Measurements from ENCODE around the gene USP6NL.
A peak's percentile ranks its signal among the peaks of the same experiment; 100 is the strongest.

The USP6NL gene

GRCh38 chr10:11564741-11565140, 46.7 kb downstream of the USP6NL start:
- TF ChIP-seq POLR2A (IDR thresholded peaks at IDR 0.05; ENCODE audit: low read length) (no peak), GATA1 (IDR thresholded peaks at IDR 0.05; ENCODE audit: low read depth, low read length) (no peak)
- DNase-seq: no peak

GRCh38 chr10:11563936-11564335, 47.5 kb downstream of the USP6NL start:
- no peak for DNase-seq
- TF ChIP-seq GATA1 (IDR thresholded peaks at IDR 0.05; ENCODE audit: low read depth, low read length): no peak
- TF ChIP-seq POLR2A (IDR thresholded peaks at IDR 0.05; ENCODE audit: low read length): no peak

- DNase-seq: no peak
- TF ChIP-seq POLR2A (IDR thresholded peaks at IDR 0.05; ENCODE audit: low read length): no peak
These were observed 48.6 kb downstream of the USP6NL start for GRCh38 chr10:11562888-11563287.

GRCh38 chr10:11560076-11560709, 51.3 kb downstream of the USP6NL start:
- peak in 1 of 2 experiments; percentile 22 for DNase-seq

GRCh38 chr10:11557967-11558366, 53.5 kb downstream of the USP6NL start:
- no peak for TF ChIP-seq GATA1 (IDR thresholded peaks at IDR 0.05; ENCODE audit: low read depth, low read length)
- no peak for TF ChIP-seq POLR2A (IDR thresholded peaks at IDR 0.05; ENCODE audit: low read length)
- no peak for DNase-seq

More at GRCh38 chr10:11560076-11560709, 51.3 kb downstream of the USP6NL start:
- TF ChIP-seq POLR2A (IDR thresholded peaks at IDR 0.05; ENCODE audit: low read length) (no peak), GATA1 (IDR thresholded peaks at IDR 0.05; ENCODE audit: low read depth, low read length) (no peak)

- TF ChIP-seq POLR2A (IDR thresholded peaks at IDR 0.05; ENCODE audit: low read length): no peak
- TF ChIP-seq GATA1 (IDR thresholded peaks at IDR 0.05; ENCODE audit: low read depth, low read length): no peak
These were observed 53.9 kb downstream of the USP6NL start for GRCh38 chr10:11557513-11557912.

GRCh38 chr10:11555556-11555955, 55.9 kb downstream of the USP6NL start:
- TF ChIP-seq GATA1 (IDR thresholded peaks at IDR 0.05; ENCODE audit: low read depth, low read length): no peak
- TF ChIP-seq POLR2A (IDR thresholded peaks at IDR 0.05; ENCODE audit: low read length): no peak

More at GRCh38 chr10:11557513-11557912, 53.9 kb downstream of the USP6NL start:
- no peak for DNase-seq

GRCh38 chr10:11553773-11554381, 57.6 kb downstream of the USP6NL start:
- no peak for DNase-seq
- TF ChIP-seq POLR2A (IDR thresholded peaks at IDR 0.05; ENCODE audit: low read length) (no peak), GATA1 (IDR thresholded peaks at IDR 0.05; ENCODE audit: low read depth, low read length) (no peak)

More at GRCh38 chr10:11555556-11555955, 55.9 kb downstream of the USP6NL start:
- peak in 1 of 2 experiments; percentile 18 for DNase-seq

GRCh38 chr10:11551916-11552602, 59.4 kb downstream of the USP6NL start:
- TF ChIP-seq GATA1 (IDR thresholded peaks at IDR 0.05; ENCODE audit: low read depth, low read length): no peak
- no peak for TF ChIP-seq POLR2A (IDR thresholded peaks at IDR 0.05; ENCODE audit: low read length)

GRCh38 chr10:11551104-11551503, 60.3 kb downstream of the USP6NL start:
- no peak for TF ChIP-seq GATA1 (IDR thresholded peaks at IDR 0.05; ENCODE audit: low read depth, low read length)
- TF ChIP-seq POLR2A (IDR thresholded peaks at IDR 0.05; ENCODE audit: low read length): no peak
- DNase-seq: no peak

More at GRCh38 chr10:11551916-11552602, 59.4 kb downstream of the USP6NL start:
- peak; percentile 49 to 79 for DNase-seq

GRCh38 chr10:11548768-11549099, 62.7 kb downstream of the USP6NL start:
- TF ChIP-seq GATA1 (IDR thresholded peaks at IDR 0.05; ENCODE audit: low read depth, low read length) (no peak), POLR2A (IDR thresholded peaks at IDR 0.05; ENCODE audit: low read length) (no peak)
- no peak for DNase-seq

- DNase-seq: no peak
- no peak for TF ChIP-seq GATA1 (IDR thresholded peaks at IDR 0.05; ENCODE audit: low read depth, low read length)
- no peak for TF ChIP-seq POLR2A (IDR thresholded peaks at IDR 0.05; ENCODE audit: low read length)
These were observed 63.2 kb downstream of the USP6NL start for GRCh38 chr10:11548065-11548767.

- DNase-seq: no peak
- TF ChIP-seq GATA1 (IDR thresholded peaks at IDR 0.05; ENCODE audit: low read depth, low read length) (no peak), POLR2A (IDR thresholded peaks at IDR 0.05; ENCODE audit: low read length) (no peak)
These were observed 64.9 kb downstream of the USP6NL start for GRCh38 chr10:11546581-11546980.

- DNase-seq: no peak
These were observed 70.2 kb downstream of the USP6NL start for GRCh38 chr10:11541296-11541695.

More at GRCh38 chr10:11541296-11541695, 70.2 kb downstream of the USP6NL start:
- no peak for TF ChIP-seq GATA1 (IDR thresholded peaks at IDR 0.05; ENCODE audit: low read depth, low read length)
- no peak for TF ChIP-seq POLR2A (IDR thresholded peaks at IDR 0.05; ENCODE audit: low read length)

Measured in erythroblast (primary cell).